ENCODE data around the gene IL1RAPL1.

The IL1RAPL1 gene

GRCh38 chrX:29023207-29023606 is 436.0 kb downstream of the IL1RAPL1 start:
- TF ChIP-seq CTCF (IDR thresholded peaks at IDR 0.05; ENCODE audit: borderline replicate concordance, control extremely low read depth, extremely low read depth, insufficient read depth, missing control alignments): no peak
- in situ Hi-C loops (cut with MboI; ENCODE audit: low sequenced_read_pairs, unreplicated experiment): no loop called here
- no peak for DNase-seq (ENCODE audit: low spot score)

GRCh38 chrX:29024871-29025270 is 437.6 kb downstream of the IL1RAPL1 start:
- in situ Hi-C loops (cut with MboI; ENCODE audit: low sequenced_read_pairs, unreplicated experiment): no loop called here
- no peak for TF ChIP-seq CTCF (IDR thresholded peaks at IDR 0.05; ENCODE audit: borderline replicate concordance, control extremely low read depth, extremely low read depth, insufficient read depth, missing control alignments)
- DNase-seq (ENCODE audit: low spot score): no peak

GRCh38 chrX:29039501-29039900 is 452.3 kb downstream of the IL1RAPL1 start:
- in situ Hi-C loops (cut with MboI; ENCODE audit: low sequenced_read_pairs, unreplicated experiment): no loop called here
- DNase-seq (ENCODE audit: low spot score): no peak
- TF ChIP-seq CTCF (IDR thresholded peaks at IDR 0.05; ENCODE audit: borderline replicate concordance, control extremely low read depth, extremely low read depth, insufficient read depth, missing control alignments): no peak

GRCh38 chrX:29040160-29040559 is 452.9 kb downstream of the IL1RAPL1 start:
- TF ChIP-seq CTCF (IDR thresholded peaks at IDR 0.05; ENCODE audit: borderline replicate concordance, control extremely low read depth, extremely low read depth, insufficient read depth, missing control alignments): no peak
- DNase-seq (ENCODE audit: low spot score): no peak
- in situ Hi-C loops (cut with MboI; ENCODE audit: low sequenced_read_pairs, unreplicated experiment): no loop called here

- no peak for DNase-seq (ENCODE audit: low spot score)
- TF ChIP-seq CTCF (IDR thresholded peaks at IDR 0.05; ENCODE audit: borderline replicate concordance, control extremely low read depth, extremely low read depth, insufficient read depth, missing control alignments): no peak
- in situ Hi-C loops (cut with MboI; ENCODE audit: low sequenced_read_pairs, unreplicated experiment): no loop called here
Observed at GRCh38 chrX:29042341-29042740, 455.1 kb downstream of the IL1RAPL1 start.

- TF ChIP-seq CTCF (IDR thresholded peaks at IDR 0.05; ENCODE audit: borderline replicate concordance, control extremely low read depth, extremely low read depth, insufficient read depth, missing control alignments): no peak
- no peak for DNase-seq (ENCODE audit: low spot score)
- in situ Hi-C loops (cut with MboI; ENCODE audit: low sequenced_read_pairs, unreplicated experiment): no loop called here
Observed at GRCh38 chrX:29043746-29044145, 456.5 kb downstream of the IL1RAPL1 start.

Measured in GM13976 (cell line).